Measurements from ENCODE around the gene HOXC4.
"Not testable (repeated sequence)": the region's sequence is repeated elsewhere in the genome, so short reads cannot be mapped to it uniquely, and the experiment has no call there.

Gene HOXC4

GRCh38 chr12:54100588-54100987 is 47.0 kb downstream of the HOXC4 start:
- DNase-seq, result not testable (repeated sequence)

DNA sequence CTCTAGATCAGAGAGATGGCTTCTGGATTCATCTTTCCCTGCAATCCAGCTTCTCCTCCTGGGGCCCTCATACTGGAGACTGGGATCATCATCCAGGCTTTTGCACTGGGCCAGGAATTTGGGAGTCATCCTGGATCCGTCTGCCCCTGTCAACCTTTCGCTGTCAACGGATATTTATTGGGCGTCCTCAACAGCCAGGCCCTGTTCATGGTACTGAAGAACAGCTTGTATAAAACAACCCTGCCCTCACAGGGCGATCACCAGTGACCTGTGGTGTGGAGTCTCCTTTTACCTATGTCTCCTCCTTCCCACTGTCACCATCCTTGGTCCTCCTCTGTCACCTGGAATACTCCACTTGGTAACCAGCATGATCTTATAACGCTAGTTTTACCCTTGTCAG is 48.6 kb downstream of the HOXC4 start:
- not testable (repeated sequence) for DNase-seq

DNA sequence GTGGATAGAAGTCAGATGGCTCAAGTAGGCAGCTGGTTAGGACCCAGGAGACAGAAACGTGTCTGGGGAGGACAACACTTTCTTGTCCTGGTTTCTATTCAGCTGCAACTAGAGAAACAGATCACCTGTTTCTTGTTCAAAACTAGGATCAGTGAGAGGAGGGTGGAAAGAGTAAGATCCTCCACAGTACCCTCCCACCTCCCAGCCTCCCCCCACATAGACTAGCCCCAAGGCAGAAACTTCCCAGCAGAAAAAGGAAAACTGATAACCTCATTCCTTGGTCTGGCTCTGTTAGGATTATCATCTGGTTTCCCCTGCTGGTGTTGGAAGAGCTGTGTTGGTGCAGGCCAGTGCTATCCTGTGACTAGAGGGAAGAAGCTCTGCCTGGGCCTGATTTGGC is 50.2 kb downstream of the HOXC4 start:
- not testable (repeated sequence) for DNase-seq
